Posterior vena cava (tissue), 2 donors: ENCODE results near the gene ZMIZ1. TPM values are rescaled to one million over a fixed set of nuclear protein-coding genes. Genes with fewer than 3 reads are reported as not detected.

Experiments used
- DNase-seq: peaks from one replicate; pipeline ENCODE4 v3.0.0-alpha.2; 2020; ENCODE audit warnings: low spot score
- intact Hi-C, 2 donors: fragments of 100-400 bp; cut with DNase I; formaldehyde crosslinking; loops; one replicate each; pipeline versions ENCODE4 v1.14.1 to v1.14.2; 2022 to 2023
- total RNA-seq, 2 donors: library from RNA; stranded (reverse); fragmentation: NEBNext Ultra II Directional; extraction: Animal tissue kit (Norgen Biotek cat#: 25700); gene quantifications; one replicate each; pipeline ENCODE4 v1.2.1, GENCODE V29; 2021
- donor health status: DM: yes; HTN: yes; CAD: no.
- donor health status: DM: yes; HTN: yes; CAD: no.

The ZMIZ1 gene
- total RNA-seq, 2 donors from 2014 or later: 61.5 to 62.6 TPM

- intact Hi-C loops: no loop called here
Observed at GRCh38 chr10:79116801-79117723, 48.3 kb downstream of the ZMIZ1 start.

GRCh38 chr10:79118286-79119202 is 49.8 kb downstream of the ZMIZ1 start:
- intact Hi-C loops: no loop called here
- no peak for DNase-seq

More at GRCh38 chr10:79116801-79117723, 48.3 kb downstream of the ZMIZ1 start:
- DNase-seq: no peak

GRCh38 chr10:79119306-79119705 is 50.5 kb downstream of the ZMIZ1 start:
- no peak for DNase-seq
- intact Hi-C loops: no loop called here

GRCh38 chr10:79123547-79123963 is 54.8 kb downstream of the ZMIZ1 start:
- no peak for DNase-seq
- intact Hi-C loops: no loop called here

GRCh38 chr10:79124066-79124465 is 55.3 kb downstream of the ZMIZ1 start:
- intact Hi-C loops: no loop called here
- no peak for DNase-seq

- intact Hi-C loops: no loop called here
- DNase-seq: no peak
Observed at GRCh38 chr10:79125092-79125491, 56.3 kb downstream of the ZMIZ1 start.

- no peak for DNase-seq
- intact Hi-C loops: no loop called here
Observed at GRCh38 chr10:79126351-79127080, 57.8 kb downstream of the ZMIZ1 start.

- intact Hi-C loops: no loop called here
- DNase-seq: peak; percentile 94
Observed at GRCh38 chr10:79127151-79127961, 58.6 kb downstream of the ZMIZ1 start.

GRCh38 chr10:79128241-79128922 is 59.6 kb downstream of the ZMIZ1 start:
- intact Hi-C loops: no loop called here

GRCh38 chr10:79128923-79129305 is 60.1 kb downstream of the ZMIZ1 start:
- DNase-seq: no peak
- intact Hi-C loops: no loop called here

More at GRCh38 chr10:79128241-79128922, 59.6 kb downstream of the ZMIZ1 start:
- no peak for DNase-seq

GRCh38 chr10:79129361-79129997 is 60.7 kb downstream of the ZMIZ1 start:
- DNase-seq: no peak
- intact Hi-C loops: no loop called here

- DNase-seq: no peak
- intact Hi-C loops: no loop called here
Observed at GRCh38 chr10:79130255-79130654, 61.5 kb downstream of the ZMIZ1 start.

- no peak for DNase-seq
- intact Hi-C loops: no loop called here
Observed at GRCh38 chr10:79130846-79131245, 62.1 kb downstream of the ZMIZ1 start.

GRCh38 chr10:79131836-79132631 is 63.3 kb downstream of the ZMIZ1 start:
- no peak for DNase-seq
- intact Hi-C loops: no loop called here

GRCh38 chr10:79132681-79133381 is 64.1 kb downstream of the ZMIZ1 start:
- intact Hi-C loops: no loop called here
- no peak for DNase-seq

- intact Hi-C loops: no loop called here
- DNase-seq: no peak
Observed at GRCh38 chr10:79133416-79133815, 64.7 kb downstream of the ZMIZ1 start.
